NCI-H526 (cell line): ENCODE measurements around the gene GAREM1.

ENCODE experiments used
- DNase-seq, 2 experiments: peaks; one replicate each; lab custom pipeline; 2025; lab: John Stamatoyannopoulos, UW

Gene GAREM1

DNA sequence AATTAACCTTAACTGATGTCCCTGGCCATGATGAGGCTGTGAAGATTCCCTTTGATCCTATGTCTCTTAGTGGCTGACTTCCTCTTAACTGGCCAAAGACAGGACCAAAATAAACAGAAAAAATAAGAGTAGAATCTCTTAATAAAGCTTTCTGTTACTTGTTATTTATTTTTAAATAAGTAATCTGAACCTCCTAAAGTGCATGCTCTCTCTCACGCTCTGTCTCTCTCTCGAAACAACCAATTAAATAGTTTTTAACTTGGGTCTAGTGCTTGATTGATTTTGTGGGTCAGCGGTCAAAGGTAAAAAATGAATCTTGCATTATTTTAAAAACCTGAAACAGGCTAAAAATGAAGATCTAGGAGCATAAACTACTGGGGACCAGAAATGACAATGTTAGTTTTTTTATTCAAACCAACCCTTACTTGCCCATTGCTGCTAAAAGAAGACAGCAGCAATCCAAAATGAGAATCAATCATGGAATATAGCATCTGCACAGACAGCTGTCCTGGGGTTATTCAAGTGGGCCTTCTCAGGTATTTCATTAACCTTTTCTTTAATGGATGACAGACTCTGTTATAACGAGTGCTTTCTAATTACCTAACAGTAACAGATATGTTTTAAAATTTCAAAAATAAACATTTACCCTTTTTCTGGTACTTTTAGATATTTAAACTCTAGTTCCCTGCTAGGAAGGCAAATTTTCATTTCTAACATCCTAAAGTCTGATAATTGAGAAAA lies 11.2 kb downstream of the GAREM1 start:
- no peak for DNase-seq

DNA sequence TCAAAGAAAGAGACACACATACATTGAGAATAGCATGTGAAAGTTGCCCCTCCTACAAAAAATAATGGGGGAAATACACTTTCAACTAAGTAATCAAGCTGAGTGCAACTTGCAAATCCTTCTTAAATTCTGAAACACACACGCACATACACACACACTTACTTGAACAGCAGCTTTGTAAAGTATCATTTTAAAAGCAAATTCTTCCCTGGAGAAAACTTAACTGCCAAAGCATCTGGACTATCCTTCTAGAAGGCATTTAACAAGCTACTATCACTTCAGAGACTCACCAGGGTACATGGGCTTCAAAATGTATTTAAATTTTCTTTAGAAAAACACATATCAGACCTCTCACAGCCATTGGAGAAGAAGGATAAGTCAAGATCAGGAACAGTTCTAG lies 15.3 kb downstream of the GAREM1 start:
- no peak for DNase-seq

DNA sequence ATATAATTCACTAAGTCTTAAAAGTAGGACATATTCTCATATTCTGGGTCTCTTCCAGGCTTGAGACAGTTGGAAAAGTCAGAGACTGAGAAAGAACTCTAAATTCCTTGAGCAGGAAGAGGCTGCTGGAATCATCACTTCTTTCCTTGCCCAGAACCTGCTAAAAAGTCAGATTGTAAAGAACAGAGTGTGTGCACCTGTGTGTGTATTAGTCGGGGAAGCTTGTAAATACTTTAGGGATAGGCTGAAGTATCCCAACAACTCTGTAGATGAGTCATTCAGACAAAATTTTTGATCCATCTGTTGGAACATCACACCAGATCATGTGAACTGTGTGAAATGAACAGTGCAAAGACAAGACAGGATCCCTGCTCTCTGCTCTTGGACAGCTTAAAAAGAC lies 16.1 kb downstream of the GAREM1 start:
- no peak for DNase-seq

DNA sequence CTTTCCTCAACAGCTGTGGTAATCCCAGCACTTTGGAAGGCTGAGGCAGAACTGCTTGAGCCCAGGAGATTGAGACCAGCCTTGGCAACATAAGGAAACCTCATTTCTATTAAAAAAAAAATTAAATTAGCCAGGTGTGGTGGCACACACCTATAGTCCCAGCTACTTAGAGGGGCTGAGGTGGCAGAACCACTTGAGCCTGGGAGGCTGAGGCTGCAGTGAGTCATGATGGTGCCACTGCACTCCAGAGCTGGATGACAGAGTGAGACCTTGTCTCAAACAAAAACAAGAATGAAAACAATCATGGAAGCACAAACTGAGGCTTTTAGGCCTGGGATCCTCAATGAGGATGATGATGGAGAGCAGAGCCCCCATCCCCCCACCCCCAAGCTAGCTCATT lies 19.8 kb downstream of the GAREM1 start:
- no peak for DNase-seq

DNA sequence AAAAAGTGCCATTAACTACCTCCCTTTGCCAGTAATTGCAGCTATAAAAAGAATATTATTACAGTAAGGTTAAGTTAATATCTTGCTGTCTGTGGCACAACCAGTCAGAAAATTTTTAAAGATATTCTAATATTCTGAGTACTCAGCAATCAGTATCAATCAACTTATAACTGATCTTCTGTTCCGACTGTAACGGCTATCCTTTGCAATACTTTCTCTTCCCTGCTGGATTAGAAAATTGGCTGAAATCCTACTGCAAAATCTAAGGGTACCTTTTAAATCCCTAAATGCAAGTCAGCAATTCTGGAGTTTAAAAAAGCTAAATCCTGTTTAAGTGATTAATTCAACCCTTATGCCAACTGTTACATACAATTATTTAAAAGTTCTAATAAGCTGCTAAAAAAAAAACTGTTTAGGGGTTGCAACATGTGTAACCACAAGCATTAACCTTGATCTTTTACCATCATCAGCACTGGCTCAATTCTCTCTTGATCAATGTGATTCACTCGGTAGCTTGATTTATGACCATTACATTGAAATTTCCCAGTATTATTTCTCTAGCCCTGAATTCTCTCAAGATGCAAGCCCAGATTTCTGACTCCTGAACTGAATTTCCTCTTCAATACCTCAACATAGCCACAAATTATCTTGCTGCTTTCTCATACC lies 20.5 kb downstream of the GAREM1 start:
- no peak for DNase-seq

DNA sequence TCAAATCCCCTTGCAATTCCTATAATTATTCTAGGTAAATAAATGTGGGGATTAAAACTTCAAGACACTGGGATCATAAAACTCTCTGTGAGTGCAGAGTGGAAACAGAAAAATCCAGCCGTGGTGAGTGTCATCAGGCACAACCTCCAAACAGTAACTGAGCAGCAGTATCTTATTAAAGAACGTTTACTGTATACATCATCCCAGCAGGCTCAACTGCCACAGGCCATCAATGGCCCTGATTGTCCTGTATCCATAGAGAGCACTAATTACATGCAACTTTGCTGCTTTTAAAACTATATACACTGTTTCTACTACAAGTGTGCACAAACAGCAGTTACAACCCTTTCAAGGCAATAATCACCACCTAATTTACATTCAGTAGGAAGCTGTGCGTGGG lies 23.9 kb downstream of the GAREM1 start:
- DNase-seq = peak; percentile 29 to 44

DNA sequence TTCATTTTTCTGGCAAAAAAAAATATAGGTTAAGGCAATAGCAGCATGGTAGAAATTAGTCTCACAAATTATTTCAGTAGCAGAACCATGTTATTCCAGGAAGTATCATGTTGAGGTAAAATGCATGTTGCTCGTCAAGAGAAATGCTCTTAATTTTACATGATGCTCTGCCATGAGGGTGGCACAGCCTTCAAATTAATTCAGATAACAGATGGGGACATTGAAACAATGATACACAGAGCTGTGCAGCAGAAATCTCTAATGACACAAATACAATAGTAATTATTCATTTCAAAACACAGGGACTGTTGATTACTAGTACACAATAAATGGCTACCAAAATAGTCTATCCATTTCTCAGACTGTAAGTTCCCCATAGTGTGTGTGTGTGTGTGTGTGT lies 24.8 kb downstream of the GAREM1 start:
- no peak for DNase-seq

DNA sequence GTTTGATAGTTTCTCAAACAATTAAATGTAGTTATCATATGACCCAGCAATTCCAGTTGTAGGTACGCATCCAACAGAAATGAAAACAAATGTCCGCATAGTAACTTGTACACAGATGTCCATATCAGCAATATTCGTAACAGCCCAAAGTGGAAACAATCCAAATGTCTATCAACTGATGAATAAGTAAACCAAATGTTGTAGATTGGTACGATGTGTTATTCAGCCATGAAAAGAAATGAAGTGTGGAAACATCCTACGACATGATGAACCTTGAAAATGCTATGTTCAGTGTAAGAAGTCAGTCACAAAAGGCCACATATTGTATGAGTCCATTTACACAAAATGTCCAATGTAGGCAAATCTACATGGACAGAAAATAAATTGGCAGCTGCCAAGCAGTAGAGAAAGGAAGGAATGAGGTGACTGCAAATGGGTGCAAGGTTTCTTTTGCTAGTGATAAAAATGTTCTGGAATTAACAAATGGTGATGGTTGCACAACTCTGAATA lies 26.9 kb downstream of the GAREM1 start:
- no peak for DNase-seq

DNA sequence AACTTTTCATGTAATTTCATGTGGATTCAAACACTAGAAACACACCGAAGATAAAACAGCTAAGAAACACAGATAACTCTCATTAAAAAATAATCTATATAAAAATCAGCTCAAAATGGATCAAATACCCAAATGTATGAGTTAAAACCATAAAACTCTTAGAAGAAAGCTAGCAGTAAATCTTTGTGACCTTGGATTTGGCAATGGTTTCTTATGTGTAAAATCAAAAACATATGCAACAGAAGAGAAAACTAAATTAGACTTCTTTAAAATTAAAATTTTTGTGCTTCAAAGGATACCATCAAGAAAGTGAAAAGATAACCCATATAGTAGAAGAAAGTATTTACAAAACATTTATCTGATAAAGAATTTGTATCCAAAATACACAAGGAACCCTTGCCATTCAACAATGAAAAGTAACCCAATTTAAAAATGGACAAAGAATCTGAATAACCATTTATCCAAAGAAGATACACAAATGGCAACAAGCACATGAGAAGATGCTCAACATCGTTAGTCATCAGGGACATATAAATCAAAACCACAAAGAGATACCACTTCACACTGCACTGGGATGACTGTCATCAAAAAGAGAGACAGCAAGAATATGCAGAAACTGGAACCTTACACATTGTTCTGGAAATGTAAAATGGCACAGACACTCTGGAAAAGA lies 27.5 kb downstream of the GAREM1 start:
- no peak for DNase-seq

DNA sequence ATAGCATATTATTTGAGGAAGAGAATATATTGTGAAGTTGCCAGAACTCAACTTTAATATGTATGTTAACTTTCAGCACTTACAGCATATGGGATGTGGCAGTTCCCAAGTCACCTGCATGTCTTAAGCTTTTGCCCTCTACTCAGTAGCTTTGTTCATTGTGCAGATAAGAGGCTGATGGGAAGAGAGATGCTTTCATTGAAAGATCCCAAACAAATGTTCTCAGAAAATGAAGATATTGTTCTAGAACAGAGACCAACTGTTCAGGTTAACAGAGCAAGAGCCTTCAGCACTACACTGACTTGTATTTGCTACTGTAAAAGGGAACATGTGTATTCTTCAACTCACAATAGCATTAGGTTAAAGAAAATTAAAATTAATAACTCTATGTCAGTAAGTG lies 28.1 kb downstream of the GAREM1 start:
- no peak for DNase-seq

DNA sequence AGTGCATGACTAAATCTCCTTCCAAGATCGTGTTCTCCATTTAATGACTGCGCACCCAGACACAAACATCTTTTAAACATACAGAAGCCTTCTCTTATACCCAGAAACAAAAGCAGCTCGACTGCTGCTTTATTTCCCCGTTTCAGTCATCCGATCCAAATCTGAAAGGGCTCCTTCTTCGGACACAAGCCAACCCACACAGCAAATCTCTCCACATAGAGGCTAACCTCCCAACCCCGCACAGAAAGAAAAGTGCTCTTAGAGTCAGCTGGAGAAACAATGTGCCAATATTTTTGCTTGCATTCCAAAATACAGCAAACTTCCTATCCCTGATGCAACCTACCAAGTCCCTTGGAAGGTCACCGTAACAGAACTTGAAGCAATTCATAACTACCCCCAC lies 29.1 kb downstream of the GAREM1 start:
- DNase-seq = no peak

DNA sequence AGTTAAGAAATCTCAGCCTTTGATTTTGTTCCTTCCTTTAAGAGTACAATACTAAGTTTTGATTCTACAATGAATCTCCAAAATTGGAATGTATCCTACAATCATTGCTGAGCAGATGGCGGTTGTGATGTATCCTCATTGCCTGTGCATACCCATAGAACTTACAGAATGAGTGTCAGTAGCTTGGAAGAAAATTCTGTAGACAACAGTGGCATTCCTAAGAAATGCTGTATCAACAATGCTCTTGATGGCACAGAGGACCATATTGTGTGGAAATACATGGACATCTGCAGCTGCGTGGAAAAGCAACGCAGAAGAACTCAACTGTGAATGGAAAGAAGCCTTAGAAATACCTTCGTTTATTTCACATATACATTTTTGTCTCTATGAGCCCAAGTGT lies 30.2 kb downstream of the GAREM1 start:
- no peak for DNase-seq

DNA sequence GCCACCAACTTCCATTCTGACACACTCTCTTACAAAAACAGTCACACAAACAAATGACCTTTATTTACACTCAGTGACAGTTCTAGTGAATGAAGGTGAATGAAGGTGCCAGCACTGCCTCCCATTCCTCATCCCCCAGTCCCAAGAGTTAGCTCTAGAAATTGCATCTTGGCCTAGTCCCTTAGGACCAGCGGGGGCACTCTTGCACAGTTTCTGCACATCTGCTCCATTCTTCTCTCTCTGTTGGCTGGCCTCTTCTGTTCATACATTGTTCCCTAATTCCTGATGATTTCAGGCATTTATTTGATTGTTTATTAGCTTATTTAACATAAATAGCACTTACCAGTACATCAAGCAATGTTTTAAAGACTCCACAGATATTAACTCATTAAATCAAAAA lies 30.9 kb downstream of the GAREM1 start:
- peak in 1 of 2 experiments; percentile 1 for DNase-seq

DNA sequence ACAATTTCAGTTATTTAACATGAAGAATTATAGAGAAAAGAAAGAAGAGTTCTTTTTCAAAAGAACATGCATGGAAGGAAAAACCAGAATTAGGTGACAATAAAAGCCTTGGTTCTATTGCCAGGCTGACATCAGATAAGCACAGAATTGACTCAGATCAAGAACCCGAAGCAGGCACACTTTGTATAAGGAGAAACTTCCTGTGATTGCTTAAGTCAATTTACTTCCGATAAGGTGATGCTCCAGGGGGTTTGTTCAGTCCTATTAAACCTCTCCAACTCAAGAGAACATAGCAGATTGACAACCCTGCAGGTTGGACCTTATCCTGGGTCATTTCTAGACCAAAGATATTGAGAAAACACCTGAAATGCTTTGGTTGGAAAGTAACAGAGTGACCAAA lies 31.4 kb downstream of the GAREM1 start:
- DNase-seq = no peak

DNA sequence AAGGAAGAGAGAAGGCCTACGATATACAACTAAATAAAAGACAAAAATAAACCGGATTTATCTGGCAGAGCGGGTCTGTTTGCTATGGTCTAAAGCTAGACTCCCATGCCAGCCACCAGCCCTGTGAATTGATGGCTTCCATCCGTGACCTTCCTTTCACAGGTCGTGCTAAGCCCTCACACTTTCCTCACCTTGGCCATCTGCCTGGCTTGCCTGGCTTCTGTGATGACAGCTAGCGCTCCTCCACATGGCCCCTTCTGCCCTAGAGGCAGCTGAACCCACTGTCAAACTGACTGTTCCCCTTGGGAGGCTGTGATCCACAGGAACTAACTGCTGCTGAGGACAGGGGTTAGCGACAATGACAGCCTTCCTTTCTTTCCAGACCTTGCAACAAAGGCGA lies 32.5 kb downstream of the GAREM1 start:
- DNase-seq = no peak

DNA sequence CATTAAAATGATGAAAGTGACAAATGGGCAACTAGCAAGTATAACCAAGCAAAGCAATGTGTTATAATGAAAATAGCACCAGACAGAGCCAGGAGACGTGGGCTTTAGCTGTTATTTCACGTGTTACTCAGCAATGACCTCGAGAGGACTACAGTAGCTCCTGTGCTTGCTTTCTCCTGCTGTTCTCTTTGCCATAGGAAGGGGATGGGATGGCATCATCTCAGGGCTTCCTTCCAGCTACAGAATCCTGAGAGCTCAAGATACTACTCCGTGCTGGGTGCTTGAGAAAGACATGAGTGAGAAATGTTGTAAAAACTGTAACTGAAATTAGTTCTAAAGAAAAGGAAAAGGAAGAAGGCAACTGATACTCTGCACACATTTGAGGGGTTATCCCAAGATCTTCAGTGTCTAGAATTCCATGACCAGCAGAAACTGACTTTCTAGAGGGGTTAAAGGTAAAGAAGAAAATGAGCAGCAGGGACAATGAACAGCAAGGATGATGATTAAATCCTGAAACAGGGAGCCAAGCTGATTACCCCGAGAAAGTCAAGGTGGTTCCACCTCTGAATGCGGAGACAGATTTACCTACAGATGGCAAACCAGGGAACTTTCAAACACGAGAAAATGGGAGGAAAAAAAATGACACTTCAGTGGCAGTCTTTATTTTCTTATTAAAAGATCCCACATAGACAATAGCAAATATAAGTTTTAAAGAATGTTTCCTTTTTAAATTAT lies 33.4 kb downstream of the GAREM1 start:
- DNase-seq = no peak

DNA sequence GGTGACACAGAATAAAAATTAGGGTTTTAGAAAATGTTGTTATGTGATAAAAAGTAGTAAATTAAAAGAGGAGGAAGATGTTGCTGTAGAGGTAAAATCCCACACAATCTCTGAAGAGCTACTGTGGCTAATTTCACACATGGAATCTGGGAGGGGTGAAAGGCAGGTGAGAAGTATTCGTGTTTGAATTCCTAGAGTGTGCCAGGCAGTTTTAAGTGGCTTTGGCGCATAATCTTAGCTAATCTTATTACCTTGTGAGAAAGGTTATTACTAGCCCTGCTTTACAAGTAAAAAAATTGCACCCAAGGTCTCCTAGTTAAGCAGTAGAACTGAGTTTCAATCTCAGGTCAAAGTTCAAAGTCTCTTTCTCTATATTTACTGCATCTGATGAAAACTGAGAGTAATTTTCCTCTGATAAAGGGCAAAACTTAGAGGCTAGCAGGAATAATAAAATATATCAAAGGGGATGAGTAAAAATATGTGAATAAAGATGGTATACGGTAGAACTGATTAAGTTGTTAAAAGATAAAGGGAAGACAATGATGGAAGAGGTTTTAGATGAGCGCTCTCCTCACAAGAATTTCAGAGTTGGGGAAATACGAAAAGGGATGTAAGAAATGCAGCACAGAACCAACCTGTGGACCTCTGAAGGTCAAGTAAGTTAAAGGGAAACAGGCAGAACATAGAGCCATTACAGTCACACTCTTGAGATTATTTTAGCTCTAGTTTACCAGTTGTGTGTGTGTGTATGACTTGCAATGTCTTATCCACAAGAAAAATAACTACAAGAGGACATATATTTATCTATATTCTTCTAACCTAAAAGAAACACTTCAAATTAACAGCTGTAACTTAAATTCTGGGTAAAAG lies 34.8 kb downstream of the GAREM1 start:
- no peak for DNase-seq

DNA sequence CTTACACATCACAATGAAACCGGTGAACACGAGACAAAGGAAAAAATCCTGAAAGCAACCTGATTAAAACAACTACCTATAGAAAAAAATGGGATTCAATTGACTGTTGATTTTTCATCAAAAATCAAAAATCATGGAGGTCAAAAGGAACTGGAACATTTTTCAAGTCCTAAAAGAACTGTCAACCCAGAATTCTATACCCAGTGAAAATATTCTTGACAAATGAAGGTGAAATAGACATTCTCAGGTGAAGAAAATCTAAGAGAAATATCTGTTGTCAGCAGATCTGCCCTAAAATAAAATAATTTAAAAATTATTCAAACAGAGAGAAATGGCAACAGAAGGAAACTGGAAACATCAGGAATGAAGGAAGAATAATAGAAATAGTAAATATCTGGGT lies 38.9 kb downstream of the GAREM1 start:
- DNase-seq = no peak

DNA sequence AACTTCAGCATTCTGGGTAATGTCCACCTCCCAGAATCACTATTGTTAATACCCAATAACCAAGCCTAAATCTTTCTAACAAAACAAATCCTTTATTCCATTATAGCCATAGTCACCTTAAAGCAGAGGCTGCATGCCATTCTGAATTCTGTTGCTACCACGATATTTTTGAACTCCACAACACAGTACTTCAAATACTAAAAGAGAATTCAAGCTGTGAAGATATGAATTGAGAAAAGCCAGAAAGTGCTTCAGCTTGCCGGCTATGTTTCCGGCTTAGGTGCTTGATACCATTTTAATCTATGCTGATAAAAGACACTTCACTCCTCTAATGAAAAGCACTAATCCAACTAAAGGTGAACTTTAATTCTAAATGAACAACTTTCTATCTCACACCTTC lies 41.3 kb downstream of the GAREM1 start:
- DNase-seq = no peak

DNA sequence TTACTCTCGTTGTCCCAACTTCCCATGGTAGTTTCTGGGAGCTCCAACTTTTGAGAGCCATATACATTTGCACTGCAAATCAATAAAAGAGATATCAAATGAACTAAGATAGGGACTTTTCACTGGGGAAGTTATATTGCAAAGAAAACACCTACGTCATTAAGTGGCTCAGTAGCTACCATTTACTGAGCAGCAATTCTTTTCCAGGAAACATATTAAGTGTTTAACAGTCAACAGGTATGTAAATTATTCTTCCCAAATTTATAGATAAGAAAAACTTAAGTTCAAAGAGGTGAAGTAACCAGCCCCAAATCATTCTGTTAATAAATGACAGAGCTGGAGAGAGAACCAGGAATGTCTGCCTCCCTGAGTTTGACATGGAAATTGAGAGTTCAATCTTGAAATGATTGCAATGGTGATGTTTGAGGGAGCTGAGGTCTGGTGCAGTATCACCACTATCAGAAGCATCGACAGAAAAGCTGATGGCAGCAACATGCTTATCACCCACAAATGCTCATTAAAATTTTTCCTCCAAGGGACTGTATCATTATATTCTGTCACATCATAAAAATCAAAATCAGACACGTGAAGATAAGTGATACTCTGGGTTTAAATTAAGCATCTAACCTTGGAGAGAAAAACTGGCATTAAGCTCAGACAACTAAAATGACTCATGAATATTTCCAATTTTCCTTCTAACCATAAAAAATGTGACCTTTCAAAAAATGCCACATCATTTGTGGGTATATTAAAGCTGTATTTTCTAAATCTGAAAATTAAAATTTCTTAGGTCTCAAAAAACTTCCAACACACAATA lies 43.4 kb downstream of the GAREM1 start:
- no peak for DNase-seq

DNA sequence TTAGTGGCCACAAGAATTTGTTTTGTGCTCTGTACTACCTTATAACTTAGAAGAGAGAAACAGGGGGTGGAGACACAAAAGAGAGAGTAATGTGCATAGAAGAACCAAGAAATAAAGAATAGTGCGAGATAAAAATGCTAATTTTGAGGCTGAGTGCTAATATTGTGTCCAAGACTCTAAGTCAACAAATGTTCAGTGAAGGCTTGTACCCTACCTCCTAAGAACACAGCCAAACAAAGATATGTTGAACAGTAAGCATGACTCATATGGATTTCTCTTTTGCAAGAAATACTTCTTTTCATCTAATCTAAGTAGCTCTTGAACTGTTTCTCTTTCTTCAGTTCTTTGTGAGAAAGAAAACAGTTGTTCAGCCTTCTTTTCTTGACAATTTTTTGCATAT lies 45.2 kb downstream of the GAREM1 start:
- no peak for DNase-seq
